Measurements from ENCODE around the gene MEGF11. TPM values are rescaled to one million over a fixed set of nuclear protein-coding genes. Genes with fewer than 3 reads are reported as not detected.

The MEGF11 gene
- total RNA-seq, 1 donor from 2014 or later = 0.25 TPM

DNA sequence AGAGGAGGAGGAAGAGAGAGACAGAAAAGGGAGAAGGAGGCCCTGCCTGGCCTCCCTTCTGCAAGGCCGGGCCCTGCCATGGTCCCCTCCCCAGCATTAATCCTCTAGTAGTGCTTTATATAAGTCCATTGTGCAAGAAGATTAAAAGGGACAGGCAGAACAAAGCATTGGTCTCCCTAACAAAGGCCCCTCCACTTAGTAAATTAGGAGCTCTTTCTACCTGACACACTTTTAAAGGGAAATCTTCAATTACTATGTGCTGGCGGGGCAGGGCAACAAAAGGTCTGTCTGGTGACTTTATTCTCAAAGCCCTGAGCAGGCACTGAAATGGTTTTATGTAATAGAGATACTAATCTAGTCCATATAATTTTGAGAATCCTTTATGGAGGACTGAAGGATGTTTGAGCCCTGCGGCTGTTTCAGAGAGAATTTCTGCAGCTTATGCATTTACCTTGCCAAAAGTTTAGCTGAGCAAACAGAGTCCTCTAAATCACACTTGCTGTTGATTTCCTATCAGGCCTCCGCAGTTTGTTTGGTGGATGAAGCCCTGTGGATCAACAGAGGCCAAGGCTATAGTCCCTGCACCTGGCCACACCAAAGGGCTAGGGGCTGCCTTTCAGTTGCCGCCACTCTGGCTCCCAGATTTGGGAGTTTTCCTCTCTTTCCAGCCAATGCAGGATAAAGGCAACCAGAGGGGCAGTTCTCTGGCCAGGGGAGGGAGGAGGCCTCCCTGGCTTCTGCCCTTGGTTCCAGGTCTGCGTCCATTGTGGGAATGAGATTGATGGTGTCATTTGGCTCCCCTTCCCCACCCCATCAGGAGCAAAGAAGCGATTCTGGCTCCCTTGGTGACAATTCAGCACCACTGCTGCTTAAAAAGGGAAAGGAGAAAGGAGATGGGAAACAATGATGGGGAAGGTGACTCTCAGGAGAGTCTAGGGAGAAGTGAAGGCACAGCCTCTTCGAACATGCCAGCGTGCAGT is 148.0 kb downstream of the MEGF11 start:
- intact Hi-C loops (cut with DNase I) = no loop called here
- no peaks in the 10 kb centered on the region for H3K9me3 ChIP-seq
- no peak for DNase-seq (ENCODE audit: extremely low spot score in 2 of 2)
- TF ChIP-seq CTCF (IDR thresholded peaks at IDR 0.05) (no peak), POLR2AphosphoS5 (IDR thresholded peaks at IDR 0.05; ENCODE audit: insufficient read depth in 1 of 2, low read depth in 1 of 2) (no peak), POLR2A (IDR thresholded peaks at IDR 0.05) (no peak)
- H3K36me3 ChIP-seq = no peaks in the 10 kb centered on the region
- H3K4me3 ChIP-seq = no peak overlapping the region
- H3K27ac ChIP-seq = no peak overlapping the region
- H3K27me3 ChIP-seq = no peaks in the 10 kb centered on the region
- no peaks in the 10 kb centered on the region for H3K4me1 ChIP-seq

- no peak overlapping the region for H3K4me3 ChIP-seq
- no peaks in the 10 kb centered on the region for H3K36me3 ChIP-seq
- no peak overlapping the region for H3K27ac ChIP-seq
- DNase-seq (ENCODE audit: extremely low spot score in 2 of 2) = no peak
- no peaks in the 10 kb centered on the region for H3K27me3 ChIP-seq
- TF ChIP-seq POLR2AphosphoS5 (IDR thresholded peaks at IDR 0.05; ENCODE audit: insufficient read depth in 1 of 2, low read depth in 1 of 2) (no peak), POLR2A (IDR thresholded peaks at IDR 0.05) (no peak), CTCF (IDR thresholded peaks at IDR 0.05) (no peak)
- no peaks in the 10 kb centered on the region for H3K9me3 ChIP-seq
- H3K4me1 ChIP-seq = no peaks in the 10 kb centered on the region
- intact Hi-C loops (cut with DNase I) = no loop called here
These were observed 150.3 kb downstream of the MEGF11 start for GRCh38 chr15:66103293-66103590.

DNA sequence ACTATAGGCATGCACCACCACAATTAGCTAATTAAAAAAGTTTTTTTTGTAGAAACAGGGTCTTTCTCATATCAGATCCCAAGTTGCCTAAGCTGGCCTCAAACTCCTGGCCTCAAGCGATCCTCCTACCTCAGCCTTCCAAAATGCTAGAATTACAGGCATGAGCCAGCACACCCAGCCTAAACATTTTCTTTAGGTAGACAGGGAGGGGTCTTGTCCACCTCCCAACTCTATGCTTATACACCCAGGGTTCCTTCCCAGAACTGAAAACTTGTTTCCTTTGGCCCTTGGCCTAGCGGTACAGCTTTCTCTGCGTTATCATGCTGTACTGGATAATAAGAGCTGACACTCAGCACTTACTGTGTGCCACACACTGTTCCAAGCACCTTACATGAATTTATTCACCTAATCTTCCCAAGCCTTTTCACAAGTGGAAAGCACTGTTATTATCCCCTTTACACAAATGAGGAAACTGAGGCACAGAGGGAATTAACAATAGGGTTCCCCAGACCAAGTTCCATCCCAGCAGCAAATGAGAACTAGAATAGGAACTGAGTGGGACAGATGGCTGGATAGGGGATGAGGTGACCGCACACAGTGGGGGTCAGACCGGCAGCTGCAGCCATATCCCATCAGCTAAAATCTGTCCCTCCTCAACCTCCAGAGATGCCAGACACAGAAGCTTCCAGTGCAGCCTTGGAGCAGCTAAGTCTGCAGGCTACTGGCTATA is 150.8 kb downstream of the MEGF11 start:
- no peak for DNase-seq (ENCODE audit: extremely low spot score in 2 of 2)
- Histone ChIP-seq H3K4me3 (no peak overlapping the region), H3K4me1 (no peaks in the 10 kb centered on the region), H3K36me3 (no peaks in the 10 kb centered on the region), H3K9me3 (no peaks in the 10 kb centered on the region), H3K27me3 (no peaks in the 10 kb centered on the region), H3K27ac (no peak overlapping the region)
- intact Hi-C loops (cut with DNase I) = no loop called here
- TF ChIP-seq POLR2AphosphoS5 (IDR thresholded peaks at IDR 0.05; ENCODE audit: insufficient read depth in 1 of 2, low read depth in 1 of 2) (no peak), POLR2A (IDR thresholded peaks at IDR 0.05) (no peak), CTCF (IDR thresholded peaks at IDR 0.05) (no peak)

- no peak for DNase-seq (ENCODE audit: extremely low spot score in 2 of 2)
- Histone ChIP-seq H3K4me3 (no peak overlapping the region), H3K27ac (no peak overlapping the region), H3K4me1 (no peaks in the 10 kb centered on the region), H3K9me3 (no peaks in the 10 kb centered on the region), H3K27me3 (no peaks in the 10 kb centered on the region), H3K36me3 (no peaks in the 10 kb centered on the region)
- no peak for TF ChIP-seq POLR2AphosphoS5 (IDR thresholded peaks at IDR 0.05; ENCODE audit: insufficient read depth in 1 of 2, low read depth in 1 of 2)
- intact Hi-C loops (cut with DNase I) = no loop called here
These were observed 151.7 kb downstream of the MEGF11 start for GRCh38 chr15:66101715-66102395.

DNA sequence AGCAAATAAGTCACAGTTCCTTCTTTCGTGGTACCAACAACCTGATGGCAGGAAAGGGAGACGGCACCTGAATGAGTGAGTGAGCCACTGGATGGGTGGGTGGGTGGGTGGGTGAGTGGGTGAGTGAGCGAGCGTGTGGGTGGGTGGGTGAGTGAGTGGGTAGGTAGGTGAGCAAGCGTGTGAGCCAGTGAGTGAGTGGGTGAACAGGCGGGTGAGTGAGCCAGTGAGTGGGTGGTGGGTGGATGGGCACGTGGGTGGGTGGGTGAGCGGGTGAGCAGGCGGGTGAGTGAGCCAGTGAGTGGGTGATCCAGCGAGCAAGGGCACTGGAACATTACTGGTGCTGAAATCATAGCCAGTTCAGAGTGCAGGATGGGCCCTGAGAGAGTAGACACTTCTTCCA is 152.8 kb downstream of the MEGF11 start:
- Histone ChIP-seq H3K36me3 (no peaks in the 10 kb centered on the region), H3K27ac (no peak overlapping the region), H3K9me3 (no peaks in the 10 kb centered on the region), H3K4me1 (no peaks in the 10 kb centered on the region), H3K4me3 (no peak overlapping the region), H3K27me3 (no peaks in the 10 kb centered on the region)
- intact Hi-C loops (cut with DNase I) = no loop called here
- DNase-seq (ENCODE audit: extremely low spot score in 2 of 2) = no peak
- TF ChIP-seq POLR2AphosphoS5 (IDR thresholded peaks at IDR 0.05; ENCODE audit: insufficient read depth in 1 of 2, low read depth in 1 of 2) = no peak
- no peak for TF ChIP-seq CTCF (IDR thresholded peaks at IDR 0.05)
- TF ChIP-seq POLR2A (IDR thresholded peaks at IDR 0.05) = no peak
